IMR-90 (cell line): Measurements from ENCODE around the gene C11orf65. TPM values are rescaled to one million over a fixed set of nuclear protein-coding genes. Genes with fewer than 3 reads are reported as not detected.

ENCODE experiments used
- ATAC-seq: fragments of 200-7000 bp; cut with Tn5 transposase; 2 replicates; pipeline ENCODE4 v1.9.1; 2020; ENCODE audit warnings: low read depth, mild to moderate bottlenecking, moderate library complexity
- BruUV-seq: library from RNA; stranded (reverse); fragments of 400-500 nt; replicated peaks from 2 replicates; lab custom pipeline; 2021; lab: Mats Ljungman, UMichigan
- CTCF ChIA-PET: fragments of 300-600 bp; formaldehyde crosslinking; extraction: SDS; loops from one replicate; lab custom pipeline; 2021; ENCODE audit warnings: antibody characterized with exemption; lab: Yijun Ruan, JAX
- POLR2A ChIA-PET: fragments of 300-600 bp; sonication (Branson Sonifier 250); formaldehyde crosslinking; loops from one replicate; lab custom pipeline; 2022; ENCODE audit warnings: antibody characterized with exemption; ENCODE audit not compliant: unreplicated experiment; lab: Charles Lee
- DNase-seq: peaks from one replicate; pipeline ENCODE4 v3.0.0; 2013
- H2AFZ ChIP-seq: replicated peaks from 2 replicates; pipeline ENCODE3; 2013; ENCODE audit warnings: low read length, mild to moderate bottlenecking; ENCODE audit not compliant: poor library complexity
- H2AK5ac ChIP-seq: 2 replicates; pipeline ENCODE4 v1.6.1; 2013; ENCODE audit warnings: low read depth, low read length, inconsistent platforms
- H2AK9ac ChIP-seq: replicated peaks from 2 replicates; pipeline ENCODE3; 2013; ENCODE audit warnings: mild to moderate bottlenecking, low read depth, low read length, moderate library complexity; ENCODE audit not compliant: poor library complexity
- H2BK120ac ChIP-seq: 2 replicates; pipeline ENCODE4 v1.6.1; 2013; ENCODE audit warnings: low read depth, low read length, inconsistent platforms
- H2BK15ac ChIP-seq: 3 replicates; pipeline ENCODE4 v1.6.1; 2013; ENCODE audit warnings: low read depth, low read length, inconsistent platforms
- H2BK20ac ChIP-seq: 2 replicates; pipeline ENCODE4 v1.6.1; 2013; ENCODE audit warnings: low read depth, mild to moderate bottlenecking, inconsistent platforms, low read length, moderate library complexity
- H2BK5ac ChIP-seq: 2 replicates; pipeline ENCODE4 v1.6.1; 2013; ENCODE audit warnings: mild to moderate bottlenecking, low read depth, low read length, inconsistent platforms; ENCODE audit not compliant: poor library complexity, severe bottlenecking
- H3K14ac ChIP-seq: replicated peaks from 2 replicates; pipeline ENCODE4 v1.6.1; 2013; ENCODE audit warnings: low read depth, low read length, inconsistent platforms
- H3K18ac ChIP-seq: 2 replicates; pipeline ENCODE4 v1.6.1; 2013; ENCODE audit warnings: low read depth, low read length, control low read depth
- H3K23ac ChIP-seq: 2 replicates; pipeline ENCODE4 v1.6.1; 2013; ENCODE audit warnings: low read depth, low read length, inconsistent platforms
- H3K27ac ChIP-seq: 2 replicates; pipeline ENCODE4 v1.5.1; 2013; ENCODE audit warnings: mild to moderate bottlenecking, control low read depth, low read length; ENCODE audit not compliant: insufficient read depth
- H3K27me3 ChIP-seq: 2 replicates; pipeline ENCODE4 v1.6.1; 2013; ENCODE audit warnings: low read length; ENCODE audit not compliant: control insufficient read depth, insufficient read depth
- H3K36me3 ChIP-seq: 2 replicates; pipeline ENCODE4 v1.6.1; 2013; ENCODE audit warnings: low read length, mixed read lengths; ENCODE audit not compliant: control insufficient read depth, insufficient read depth
- H3K4ac ChIP-seq: 2 replicates; pipeline ENCODE4 v1.6.1; 2013; ENCODE audit warnings: low read depth, low read length, inconsistent platforms
- H3K4me1 ChIP-seq: 2 replicates; pipeline ENCODE4 v1.6.1; 2013; ENCODE audit warnings: low read length, mixed read lengths; ENCODE audit not compliant: control insufficient read depth, insufficient read depth
- H3K4me2 ChIP-seq: 2 replicates; pipeline ENCODE4 v1.6.1; 2013; ENCODE audit warnings: low read depth, mild to moderate bottlenecking, control low read depth, low read length, moderate library complexity
- H3K4me3 ChIP-seq: 2 replicates; pipeline ENCODE4 v1.5.1; 2013; ENCODE audit warnings: low read depth, mild to moderate bottlenecking, control low read depth, low read length, moderate library complexity; ENCODE audit not compliant: insufficient read depth
- H3K56ac ChIP-seq: 2 replicates; pipeline ENCODE4 v1.6.1; 2013; ENCODE audit warnings: low read length, inconsistent platforms; ENCODE audit not compliant: insufficient read depth; ENCODE audit errors: extremely low read depth
- H3K79me1 ChIP-seq, 2 experiments: 2 replicates each; pipeline ENCODE4 v1.6.1; 2013; ENCODE audit warnings: low read length in 2 of 2, inconsistent platforms in 1 of 2, low read depth in 1 of 2
- H3K9ac ChIP-seq: 2 replicates; pipeline ENCODE4 v1.6.1; 2013; ENCODE audit warnings: low read depth, low read length, control low read depth
- H3K9me1 ChIP-seq: 2 replicates; pipeline ENCODE4 v1.6.1; 2013; ENCODE audit warnings: low read length, inconsistent platforms; ENCODE audit not compliant: insufficient read depth
- H3K9me3 ChIP-seq: 2 replicates; pipeline ENCODE4 v1.6.1; 2013; ENCODE audit warnings: low read length; ENCODE audit not compliant: control insufficient read depth, insufficient read depth
- H4K20me1 ChIP-seq: 2 replicates; pipeline ENCODE4 v1.6.1; 2013; ENCODE audit warnings: low read length, inconsistent platforms; ENCODE audit not compliant: insufficient read depth
- H4K5ac ChIP-seq: 2 replicates; pipeline ENCODE4 v1.6.1; 2013; ENCODE audit warnings: mild to moderate bottlenecking, low read depth, low read length, control low read depth
- H4K8ac ChIP-seq, 2 experiments: 2 replicates each; pipeline ENCODE4 v1.6.1; 2013; ENCODE audit warnings: low read depth in 2 of 2, low read length in 2 of 2, control low read depth in 1 of 2, inconsistent platforms in 1 of 2
- H4K91ac ChIP-seq: 2 replicates; pipeline ENCODE4 v1.6.1; 2013; ENCODE audit warnings: low read depth, low read length, inconsistent platforms; ENCODE audit not compliant: insufficient read depth
- BHLHE40 ChIP-seq: fragments of 150-350 bp; IDR thresholded peaks from 2 replicates; pipeline ENCODE4 v1.6.1; 2016; ENCODE audit warnings: mild to moderate bottlenecking, low read depth, low read length
- CHD1 ChIP-seq: IDR thresholded peaks from 2 replicates; pipeline ENCODE4 v1.6.1; 2012; ENCODE audit warnings: low read depth, low read length, improper control_type of control experiment
- ELK1 ChIP-seq: fragments of 150-350 bp; IDR thresholded peaks from 2 replicates; pipeline ENCODE4 v1.6.1; 2016; ENCODE audit warnings: low read depth, mild to moderate bottlenecking, low read length, moderate library complexity, borderline replicate concordance
- MAFK ChIP-seq: IDR thresholded peaks from 2 replicates; pipeline ENCODE4 v1.6.1; 2012; ENCODE audit warnings: low read depth, low read length, improper control_type of control experiment
- MAZ ChIP-seq: IDR thresholded peaks from 2 replicates; pipeline ENCODE4 v1.6.1; 2012; ENCODE audit warnings: low read depth, mild to moderate bottlenecking, low read length, improper control_type of control experiment, moderate library complexity, borderline replicate concordance
- MXI1 ChIP-seq: IDR thresholded peaks from 2 replicates; pipeline ENCODE4 v1.6.1; 2012; ENCODE audit warnings: low read depth, mild to moderate bottlenecking, low read length, moderate library complexity, borderline replicate concordance
- POLR2A ChIP-seq: IDR thresholded peaks from 2 replicates; pipeline ENCODE4 v1.6.1; 2012; ENCODE audit warnings: mild to moderate bottlenecking, low read depth, low read length
- RCOR1 ChIP-seq: IDR thresholded peaks from 2 replicates; pipeline ENCODE4 v1.6.1; 2012; ENCODE audit warnings: mild to moderate bottlenecking, low read length, improper control_type of control experiment; ENCODE audit not compliant: insufficient replicate concordance
- RFX5 ChIP-seq: IDR thresholded peaks from 2 replicates; pipeline ENCODE4 v1.8.0; 2012; ENCODE audit warnings: low read depth, mild to moderate bottlenecking, low read length, moderate library complexity
- SMC3 ChIP-seq: fragments of 150-350 bp; IDR thresholded peaks from 2 replicates; pipeline ENCODE4 v1.6.1; 2016; ENCODE audit warnings: low read depth, mild to moderate bottlenecking, antibody characterized with exemption, low read length, moderate library complexity
- USF2 ChIP-seq: fragments of 150-350 bp; IDR thresholded peaks from 2 replicates; pipeline ENCODE4 v1.6.1; 2017; ENCODE audit warnings: mild to moderate bottlenecking, antibody characterized with exemption, low read length, low read depth
- WGBS, 2 experiments: methylation state at CpG; one replicate each; pipeline versions ENCODE4 v1.1.5 to v1.1.7; 2013; ENCODE audit warnings: missing lambda C conversion rate in 2 of 2; ENCODE audit not compliant: insufficient read length in 1 of 2; ENCODE audit errors: extremely low coverage in 2 of 2; 5-methylcytosine and 5-hydroxymethylcytosine counted together
- dilution Hi-C: fragments of 300-500 bp; cut with HindIII; formaldehyde crosslinking; loops from one replicate; pipeline ENCODE4 v1.14.3; 2018; ENCODE audit warnings: low sequenced_read_pairs; ENCODE audit not compliant: unreplicated experiment
- in situ Hi-C: fragments of 300-500 bp; cut with MboI; formaldehyde crosslinking; loops from 3 replicates; pipeline ENCODE4 v1.14.3; 2019; ENCODE audit warnings: low sequenced_read_pairs, inconsistent platforms, mixed read lengths
- intact Hi-C: fragments of 100-400 bp; cut with micrococcal nuclease; formaldehyde crosslinking; loops from 2 replicates; pipeline ENCODE4 v1.10.0; 2022
- polyA plus RNA-seq, 3 experiments: library from polyadenylated mRNA; depleted of rRNA; stranded (reverse); fragments of >200 nt; gene quantifications; 2 replicates each; pipeline ENCODE4 v1.2.3, GENCODE V29; 2012; ENCODE audit warnings: low replicate concordance in 1 of 3
- total RNA-seq: library from RNA; depleted of rRNA; stranded (reverse); fragments of >200 nt; gene quantifications from 2 replicates; pipeline ENCODE4 v1.2.3, GENCODE V29; 2012

Gene C11orf65
- total and polyA plus RNA-seq, 2 of the 4 experiments (the other 2 are of a cell fraction), result 0.12 to 0.18 TPM

- TF ChIP-seq ELK1, result no peak
- no peak for TF ChIP-seq USF2
- TF ChIP-seq MAFK, result no peak
- no peak for TF ChIP-seq RCOR1
- no peak for TF ChIP-seq POLR2A
- no peak for TF ChIP-seq RFX5
- no peak for TF ChIP-seq SMC3
- TF ChIP-seq MAZ, result no peak
- TF ChIP-seq CHD1, result no peak
- TF ChIP-seq BHLHE40, result no peak
- no peak for TF ChIP-seq MXI1
Observed at GRCh38 chr11:108472681-108473080, 5.4 kb upstream of the C11orf65 start.

More at GRCh38 chr11:108472681-108473080, 5.4 kb upstream of the C11orf65 start:
- ATAC-seq (no peak), DNase-seq (no peak)
- Histone ChIP-seq H3K56ac (no peak overlapping the region), H3K27ac (no peak overlapping the region), H2AFZ (no peak overlapping the region), H3K4me3 (no peak overlapping the region), H3K14ac (no peak overlapping the region), H3K79me1 (no peaks in the 10 kb centered on the region), H4K5ac (no peak overlapping the region), H3K4me1 (no peaks in the 10 kb centered on the region), H3K36me3 (peaks cover 12% of the 10 kb centered on the region), H2AK9ac (no peak overlapping the region), H4K20me1 (no peaks in the 10 kb centered on the region), H2BK120ac (no peak overlapping the region), H2BK20ac (no peak overlapping the region), H3K9ac (no peak overlapping the region), H3K9me1 (no peaks in the 10 kb centered on the region), H3K23ac (no peak overlapping the region), H2BK5ac (no peak overlapping the region), H3K18ac (no peak overlapping the region), H4K8ac (no peak overlapping the region), H3K4ac (no peak overlapping the region), H2BK15ac (no peak overlapping the region), H3K9me3 (no peaks in the 10 kb centered on the region), H3K4me2 (no peak overlapping the region), H2AK5ac (no peak overlapping the region), H4K91ac (no peak overlapping the region), H3K27me3 (no peaks in the 10 kb centered on the region)
- no CpG with 5 or more reads among the region's 1 CpG for WGBS, 2 experiments
- no TSS peak for BruUV-seq
- ChIA-PET CTCF (interaction anchor here (0.6 kb wide), 1 partner anchor 1613 kb away, joined by 4 read pairs; no protein-coding TSS in a partner anchor), POLR2A (no interaction called here)
- dilution Hi-C loops (no loop called here), in situ Hi-C loops (no loop called here), intact Hi-C loops (no loop called here)
